SK-N-MC (cell line): ENCODE measurements around the gene ARHGAP22.

ENCODE experiments used
- DNase-seq: peaks from one replicate; pipeline ENCODE4 v3.0.0-alpha.2; 2011; ENCODE audit warnings: low read depth, low spot score
- H3K27ac ChIP-seq: fragments of 200-600 bp; sonication (generic); 2 replicates; pipeline ENCODE4 v1.5.1; 2016; ENCODE audit warnings: mixed run types
- H3K36me3 ChIP-seq: fragments of 200-600 bp; sonication (generic); 2 replicates; pipeline ENCODE4 v1.6.1; 2017; ENCODE audit warnings: antibody characterized with exemption, low read length, mixed read lengths; ENCODE audit not compliant: insufficient read depth
- H3K4me3 ChIP-seq: fragments of 200-600 bp; sonication (generic); 2 replicates; pipeline ENCODE4 v1.5.1; 2016
- H3K9ac ChIP-seq: fragments of 200-600 bp; sonication (generic); 2 replicates; pipeline ENCODE4 v1.8.0; 2017; ENCODE audit warnings: mixed run types, mixed read lengths; ENCODE audit not compliant: insufficient read length
- H3K9me3 ChIP-seq: fragments of 200-600 bp; sonication (generic); 2 replicates; pipeline ENCODE4 v1.6.1; 2017; ENCODE audit warnings: low read depth, mild to moderate bottlenecking, antibody characterized with exemption, low read length, moderate library complexity, mixed read lengths
- EZH2 ChIP-seq: fragments of 200-600 bp; sonication (generic); IDR thresholded peaks from one replicate; pipeline ENCODE4 v1.6.1; 2017; ENCODE audit warnings: antibody characterized with exemption
- FOXP2 ChIP-seq: optimal IDR thresholded peaks from 2 replicates; pipeline ENCODE3; 2011; ENCODE audit warnings: mild to moderate bottlenecking, moderate library complexity; ENCODE audit not compliant: insufficient read depth; ENCODE audit errors: extremely low read length, control extremely low read depth
- POLR2AphosphoS5 ChIP-seq: IDR thresholded peaks from 2 replicates; pipeline ENCODE4 v1.6.1; 2012; ENCODE audit warnings: mild to moderate bottlenecking, low read depth, low read length, borderline replicate concordance

ARHGAP22 gene

DNA sequence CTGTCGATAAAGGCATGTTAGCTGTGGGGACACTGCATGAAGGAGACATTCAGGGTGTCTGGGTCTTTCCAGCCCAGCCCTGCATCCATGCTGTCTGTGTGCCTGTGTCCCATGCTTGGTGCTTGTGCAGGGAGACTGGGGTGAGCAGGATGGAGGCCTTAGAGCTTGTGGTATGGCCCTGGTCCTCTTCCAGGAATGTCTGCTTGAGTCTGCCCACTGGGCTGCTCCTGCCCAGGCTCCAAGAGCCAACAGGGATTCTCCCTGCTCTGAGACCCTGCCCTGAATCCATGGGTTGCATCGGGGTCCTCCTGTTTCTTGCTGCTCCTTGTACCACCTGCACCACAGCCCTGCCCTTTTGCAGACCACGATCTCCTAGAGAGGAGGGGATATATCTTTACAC is 31.4 kb upstream of the ARHGAP22 start:
- TF ChIP-seq FOXP2 (no peak), EZH2 (no peak), POLR2AphosphoS5 (no peak)
- Histone ChIP-seq H3K27ac (no peak overlapping the region), H3K4me3 (no peak overlapping the region), H3K9ac (no peak overlapping the region), H3K9me3 (no peaks in the 10 kb centered on the region), H3K36me3 (no peaks in the 10 kb centered on the region)
- no peak for DNase-seq

DNA sequence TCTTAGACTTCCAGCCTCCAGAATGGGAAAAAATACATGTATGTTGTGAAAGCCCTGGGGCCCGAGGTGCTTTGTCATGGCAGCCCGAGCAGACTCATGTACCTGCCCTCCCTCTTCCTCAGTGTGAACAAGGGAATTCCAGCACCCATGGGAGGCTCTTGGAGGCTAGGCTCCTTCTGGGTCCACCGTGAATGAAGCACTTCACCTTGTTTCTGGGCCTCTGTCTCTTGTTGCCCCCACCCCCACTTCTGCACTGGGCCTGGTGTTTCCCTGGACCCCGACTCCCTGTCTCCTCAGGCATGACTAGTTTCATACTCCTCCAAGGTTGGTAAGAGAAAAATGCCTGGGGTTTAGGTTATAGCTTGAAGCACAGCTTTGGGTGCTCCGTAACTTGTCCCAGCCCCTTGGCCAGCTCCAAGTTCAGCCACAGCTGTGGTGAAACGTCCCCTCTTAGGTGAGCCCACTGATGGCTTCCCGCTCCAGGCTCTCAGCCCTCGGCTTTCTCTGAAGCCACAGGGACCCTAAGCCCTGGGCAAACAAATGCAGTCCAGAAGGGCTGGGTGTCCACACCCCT is 30.2 kb upstream of the ARHGAP22 start:
- Histone ChIP-seq H3K9ac (no peak overlapping the region), H3K36me3 (no peaks in the 10 kb centered on the region), H3K9me3 (no peaks in the 10 kb centered on the region), H3K27ac (no peak overlapping the region), H3K4me3 (no peak overlapping the region)
- no peak for DNase-seq
- TF ChIP-seq FOXP2 (no peak), EZH2 (no peak), POLR2AphosphoS5 (no peak)

DNA sequence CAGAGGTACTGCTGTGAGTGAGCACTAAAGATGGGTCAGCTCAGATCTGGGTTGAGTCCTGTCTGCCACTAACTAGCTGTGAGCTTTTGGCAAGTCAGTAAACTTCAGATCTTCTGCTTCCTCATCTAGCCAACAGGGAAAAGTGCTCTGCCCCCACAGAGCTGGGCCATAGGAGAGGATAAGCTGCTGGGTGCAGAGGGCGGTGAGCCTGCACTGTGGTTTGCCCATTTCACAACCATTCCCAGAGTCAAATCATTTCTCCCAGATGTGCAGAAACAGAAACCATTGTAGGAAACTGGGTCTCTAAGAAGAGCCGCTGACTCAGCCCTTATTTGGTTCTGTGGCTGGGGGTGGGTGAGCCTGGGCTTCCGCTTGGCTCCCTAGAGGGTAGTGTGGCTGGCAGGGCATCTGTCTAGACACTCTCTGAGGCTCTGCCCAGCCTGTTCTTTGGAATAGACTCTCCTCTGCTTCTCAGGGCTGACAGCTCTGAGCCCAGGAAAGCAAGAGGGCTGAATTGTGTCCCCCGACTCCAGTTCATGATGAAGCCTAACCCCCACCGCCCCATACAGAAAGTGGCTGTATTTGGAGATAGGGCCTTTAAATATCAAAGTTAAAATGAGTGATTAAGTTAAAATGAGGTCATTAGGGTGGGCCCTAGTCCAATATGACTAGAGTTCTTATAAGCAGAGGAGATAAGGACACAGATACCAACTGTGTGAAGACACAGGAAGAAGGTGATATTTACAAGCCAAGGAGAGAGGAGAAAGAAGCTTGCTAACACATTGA is 29.5 kb upstream of the ARHGAP22 start:
- peak; percentile 18 for DNase-seq
- Histone ChIP-seq H3K9me3 (no peaks in the 10 kb centered on the region), H3K4me3 (peak overlapping the region; percentile 38; the same call in 1 of the 2 replicates), H3K27ac (peak overlapping the region; percentile 46; the same call in 1 of the 2 replicates), H3K9ac (no peak overlapping the region), H3K36me3 (no peaks in the 10 kb centered on the region)
- TF ChIP-seq EZH2: no peak
- TF ChIP-seq FOXP2: no peak
- no peak for TF ChIP-seq POLR2AphosphoS5

DNA sequence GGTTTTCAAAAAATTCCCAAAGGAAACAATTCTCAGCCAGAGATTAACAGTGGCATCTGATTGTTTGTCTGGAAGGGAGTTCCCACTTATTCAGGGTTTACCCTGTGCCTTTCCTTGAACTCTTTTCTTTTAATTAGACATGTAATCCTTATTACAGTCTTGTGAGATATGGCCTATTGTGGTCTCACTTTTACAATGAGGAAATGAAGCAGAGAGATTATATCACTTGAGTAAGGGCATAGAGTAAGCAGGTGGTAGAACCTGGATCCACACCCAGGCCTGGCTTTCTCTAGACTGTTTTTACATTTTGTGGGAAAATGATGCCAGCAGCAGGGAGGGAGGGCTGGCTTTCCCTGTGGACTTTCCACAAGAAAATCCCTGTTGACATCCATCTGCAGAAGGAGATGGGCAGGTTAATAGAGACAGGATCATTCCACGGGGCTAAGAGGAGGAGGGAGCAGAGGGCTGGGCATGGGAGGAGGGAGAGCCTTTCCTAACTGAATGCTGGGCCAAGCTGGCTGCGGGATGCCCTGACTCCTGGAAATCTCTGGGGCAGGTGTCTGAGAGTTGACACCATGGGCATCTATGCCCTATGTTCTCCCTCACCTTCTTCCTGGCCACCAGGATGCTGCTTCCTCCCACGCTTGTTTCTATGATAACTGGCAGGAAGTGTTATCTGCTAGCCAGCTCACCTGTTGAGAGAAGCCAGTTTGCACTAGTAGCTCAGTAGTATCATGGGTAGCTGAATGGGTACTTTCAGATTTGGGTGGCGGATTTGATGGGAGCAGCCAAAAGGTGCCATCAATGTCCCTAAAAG is 28.7 kb upstream of the ARHGAP22 start:
- no peak overlapping the region for H3K4me3 ChIP-seq

DNA sequence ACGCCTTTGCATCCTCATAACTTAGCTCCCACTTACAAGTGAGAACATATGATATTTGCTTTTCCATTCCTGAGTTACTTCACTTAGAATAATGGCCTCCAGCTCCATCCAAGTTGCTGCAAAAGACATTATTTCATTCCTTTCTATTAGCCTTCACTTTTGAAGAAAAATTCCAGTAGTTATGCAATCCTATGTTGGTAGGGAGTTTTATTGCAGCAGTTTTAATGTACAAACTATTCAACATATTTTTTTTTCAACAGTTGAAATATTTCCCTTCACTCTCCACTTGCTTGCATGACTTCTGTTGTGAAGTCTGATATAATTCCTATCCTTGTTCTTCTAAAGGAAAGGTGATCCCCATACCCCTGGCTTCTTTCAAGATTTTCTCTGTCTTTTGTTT is 27.3 kb upstream of the ARHGAP22 start:
- Histone ChIP-seq H3K4me3 (no peak overlapping the region), H3K9me3 (no peaks in the 10 kb centered on the region), H3K27ac (no peak overlapping the region), H3K36me3 (no peaks in the 10 kb centered on the region), H3K9ac (no peak overlapping the region)
- no peak for TF ChIP-seq EZH2
- TF ChIP-seq FOXP2: no peak
- no peak for TF ChIP-seq POLR2AphosphoS5
- no peak for DNase-seq

More for the DNA sequence above, 28.7 kb upstream of the ARHGAP22 start:
- Histone ChIP-seq H3K36me3 (no peaks in the 10 kb centered on the region), H3K9me3 (no peaks in the 10 kb centered on the region), H3K9ac (no peak overlapping the region), H3K27ac (no peak overlapping the region)
- no peak for DNase-seq
- TF ChIP-seq FOXP2: no peak
- TF ChIP-seq POLR2AphosphoS5: no peak
- TF ChIP-seq EZH2: no peak

DNA sequence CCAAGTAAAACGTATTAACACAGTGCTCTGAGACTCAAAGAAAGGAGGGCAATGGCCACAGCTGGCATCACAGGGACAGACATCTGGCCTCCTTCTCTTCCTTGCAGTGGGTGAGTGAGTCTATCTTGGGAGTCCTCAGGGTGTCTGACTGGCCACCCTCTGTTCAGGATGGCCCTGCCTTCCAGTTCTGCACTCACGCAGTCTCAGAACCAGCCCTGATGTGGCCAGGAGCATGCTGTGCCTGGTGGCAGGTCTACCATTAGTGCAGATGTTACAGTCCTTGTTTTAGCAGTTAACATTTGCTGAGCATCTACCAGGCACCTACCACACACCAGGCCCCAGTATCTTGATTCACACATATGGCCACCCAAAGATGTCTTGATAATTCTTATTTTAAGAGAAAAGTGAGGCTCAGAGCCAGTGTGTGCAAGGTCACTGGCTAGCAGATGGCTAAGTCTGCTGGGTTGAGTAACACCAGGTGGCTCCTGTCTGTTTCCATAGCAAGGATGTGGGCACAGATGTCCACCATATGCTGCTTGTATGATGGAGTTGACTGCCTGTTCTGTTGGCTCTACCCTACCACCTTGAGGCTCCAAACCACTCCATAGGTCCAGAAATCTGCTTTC is 23.2 kb upstream of the ARHGAP22 start:
- H3K9me3 ChIP-seq: no peaks in the 10 kb centered on the region
- no peak for DNase-seq
- no peak overlapping the region for H3K27ac ChIP-seq
- H3K9ac ChIP-seq: no peak overlapping the region
- TF ChIP-seq EZH2 (no peak), FOXP2 (no peak), POLR2AphosphoS5 (no peak)
- H3K36me3 ChIP-seq: no peaks in the 10 kb centered on the region
- no peak overlapping the region for H3K4me3 ChIP-seq

DNA sequence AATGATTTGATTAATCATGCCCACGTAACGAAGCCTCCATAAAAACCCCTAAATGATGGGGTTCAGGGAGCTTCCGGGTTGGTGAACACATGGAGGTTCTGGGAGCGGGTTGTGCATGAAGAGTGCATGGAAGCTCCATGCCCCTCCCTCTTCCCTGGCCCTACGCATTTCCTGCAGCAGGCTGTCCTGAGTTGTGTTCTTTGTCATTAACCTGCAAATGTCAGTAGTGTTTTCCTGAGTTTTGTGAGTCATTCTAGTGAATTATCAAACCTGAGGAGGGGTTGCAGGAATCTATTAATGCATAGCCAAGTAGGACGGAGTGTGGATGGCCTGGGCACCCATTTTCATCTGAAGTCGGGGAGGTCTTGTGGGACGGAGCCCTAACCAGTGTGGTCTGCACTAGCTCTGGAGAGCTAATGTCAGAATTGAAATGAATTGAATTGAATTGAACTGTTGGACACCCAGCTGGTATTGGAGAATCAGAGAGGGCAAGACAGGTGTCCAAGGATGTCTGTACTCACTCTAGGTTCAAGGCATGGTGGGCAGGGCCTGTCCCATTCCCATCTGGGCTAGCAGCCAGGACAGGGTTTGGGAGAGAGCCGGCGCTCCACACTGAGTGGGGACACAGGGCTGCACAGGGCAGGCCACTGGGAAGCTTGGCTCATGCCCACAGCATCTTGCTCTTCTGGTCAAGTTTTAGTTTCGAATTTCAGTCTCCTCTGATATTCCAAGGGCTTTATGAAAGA is 22.3 kb upstream of the ARHGAP22 start:
- DNase-seq: no peak
- TF ChIP-seq EZH2 (no peak), FOXP2 (no peak), POLR2AphosphoS5 (no peak)
- no peak overlapping the region for H3K9ac ChIP-seq

More for the DNA sequence above, 22.3 kb upstream of the ARHGAP22 start:
- Histone ChIP-seq H3K9me3 (no peaks in the 10 kb centered on the region), H3K36me3 (no peaks in the 10 kb centered on the region), H3K27ac (no peak overlapping the region), H3K4me3 (no peak overlapping the region)
